Measurements from ENCODE around the gene SERPINB6.
"Not testable (repeated sequence)": the region's sequence is repeated elsewhere in the genome, so short reads cannot be mapped to it uniquely, and the experiment has no call there.

SERPINB6 gene

DNA sequence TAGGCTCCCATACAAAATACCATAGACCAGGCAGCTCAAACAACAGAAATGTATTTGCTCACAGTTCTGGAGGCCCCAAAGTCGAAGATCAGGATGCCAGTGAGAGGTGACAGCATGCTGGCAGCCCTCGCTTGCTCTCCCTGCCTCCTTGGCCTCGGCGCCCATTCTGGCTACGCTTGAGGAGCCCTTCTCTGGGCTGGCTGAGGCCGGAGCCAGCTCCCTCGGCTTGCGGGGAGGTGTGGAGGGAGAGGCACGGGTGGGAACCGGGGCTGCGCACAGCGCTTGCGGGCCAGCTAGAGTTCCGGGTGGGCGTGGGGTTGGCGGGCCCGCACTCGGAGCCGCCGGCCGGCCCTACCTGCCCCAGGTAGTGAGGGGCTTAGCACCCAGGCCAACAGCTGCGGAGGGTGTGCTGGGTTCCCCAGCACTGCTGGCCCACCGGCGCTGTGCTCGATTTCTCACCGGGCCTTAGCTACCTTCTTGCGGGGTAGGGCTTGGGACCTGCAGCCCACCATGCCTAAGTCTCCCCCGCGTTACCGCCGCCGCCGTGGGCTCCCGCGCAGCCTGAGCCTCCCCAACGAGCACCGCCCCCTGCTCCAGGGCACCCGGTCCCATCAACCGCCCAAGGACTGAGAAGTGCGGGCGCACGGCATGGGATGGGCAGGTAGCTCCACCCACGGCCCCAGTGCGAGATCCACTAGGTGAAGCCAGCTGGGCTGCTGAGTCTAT is 35.6 kb downstream of the SERPINB6 start:
- no peak for FAIRE-seq

GRCh38 chr6:2934057-2934456 is 37.3 kb downstream of the SERPINB6 start:
- FAIRE-seq, result no peak

- not testable (repeated sequence) for FAIRE-seq
Measured at GRCh38 chr6:2932911-2933310, 38.5 kb downstream of the SERPINB6 start.

- FAIRE-seq, result no peak
Measured at GRCh38 chr6:2931970-2932748, 39.2 kb downstream of the SERPINB6 start.

GRCh38 chr6:2931055-2931454 is 40.3 kb downstream of the SERPINB6 start:
- FAIRE-seq, result no peak

DNA sequence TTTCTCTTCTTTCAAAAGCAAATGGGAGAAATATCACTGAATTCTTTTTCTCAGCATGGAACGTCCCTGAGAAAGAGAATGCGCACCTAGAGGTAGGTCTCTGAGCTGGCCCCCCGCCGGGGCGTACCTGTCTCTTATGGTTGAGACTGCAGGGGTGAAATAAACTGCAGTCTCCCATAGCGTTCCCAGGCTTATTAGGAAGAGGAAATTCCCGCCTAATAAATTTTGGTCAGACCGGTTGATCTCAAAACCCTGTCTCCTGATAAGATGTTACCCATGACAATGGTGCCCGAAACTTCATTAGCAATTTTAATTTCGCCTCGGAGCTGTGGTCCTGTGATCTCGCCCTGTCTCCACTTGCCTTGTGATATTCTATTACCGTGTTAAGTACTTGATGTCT is 43.4 kb downstream of the SERPINB6 start:
- FAIRE-seq, result not testable (repeated sequence)

- FAIRE-seq, result not testable (repeated sequence)
Measured at GRCh38 chr6:2925842-2926747, 45.3 kb downstream of the SERPINB6 start.

- no peak for FAIRE-seq
Measured at GRCh38 chr6:2921520-2922115, 49.7 kb downstream of the SERPINB6 start.

DNA sequence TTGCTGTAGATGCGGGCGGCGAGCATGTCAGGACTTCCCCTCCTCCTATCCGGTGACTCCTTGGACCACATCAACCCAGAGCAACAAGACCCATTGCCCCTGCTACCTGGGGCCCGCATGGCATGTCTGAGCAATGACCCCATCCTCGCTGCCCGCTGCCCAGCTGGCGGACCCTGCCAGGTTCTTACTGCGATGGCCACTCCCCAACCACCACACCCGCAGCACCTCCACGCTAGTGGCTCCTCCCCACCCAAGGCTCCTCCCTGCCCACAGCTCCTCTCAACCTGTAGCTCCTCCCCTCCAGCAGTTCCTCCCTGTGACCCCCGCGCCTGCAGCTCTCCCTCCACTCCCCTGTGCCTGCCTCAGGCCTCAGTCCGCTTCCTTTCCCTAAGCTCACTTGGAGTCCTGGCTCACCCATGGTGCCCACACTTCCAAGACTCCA is 50.7 kb downstream of the SERPINB6 start:
- no peak for FAIRE-seq

- no peak for FAIRE-seq
Measured at GRCh38 chr6:2919886-2920285, 51.5 kb downstream of the SERPINB6 start.

DNA sequence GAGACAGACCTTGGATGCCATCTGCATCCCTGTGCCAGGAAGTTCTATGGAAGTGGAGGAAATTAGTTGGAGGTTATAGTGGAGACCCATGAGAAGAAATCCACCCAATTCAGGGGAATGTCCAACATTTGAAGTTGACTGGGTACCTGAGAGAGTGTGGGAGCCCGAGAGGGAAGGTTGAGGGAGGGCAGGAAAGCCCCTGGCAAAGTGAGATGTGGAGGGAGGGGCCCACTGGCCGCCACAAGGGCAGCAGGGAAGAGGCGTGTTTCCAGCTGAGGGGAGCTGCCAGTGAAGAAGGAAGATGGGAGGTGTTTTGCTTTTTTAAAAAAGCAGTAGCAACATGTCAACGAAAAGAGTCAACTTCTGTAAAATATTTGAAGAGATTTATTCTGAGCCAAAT is 52.0 kb downstream of the SERPINB6 start:
- no peak for FAIRE-seq

DNA sequence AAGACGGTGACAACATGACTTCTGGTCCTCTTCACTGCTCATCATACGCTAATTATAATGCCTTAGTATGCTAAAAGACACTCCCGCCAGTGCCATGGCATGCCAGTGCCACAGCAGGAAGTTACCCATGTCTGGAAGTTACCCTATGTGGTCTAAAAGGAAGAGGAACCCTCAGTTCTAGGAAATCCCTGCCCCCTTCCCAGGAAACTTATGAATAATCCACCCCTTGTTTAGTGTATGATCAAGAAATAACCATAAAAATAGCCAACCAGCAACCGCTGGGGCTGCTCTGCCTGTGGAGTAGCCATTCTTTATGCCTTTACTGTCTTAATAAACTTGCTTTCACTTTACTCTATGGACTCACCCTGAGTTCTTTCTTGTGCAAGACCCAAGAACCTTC is 52.4 kb downstream of the SERPINB6 start:
- FAIRE-seq, result no peak

- no peak for FAIRE-seq
Measured at GRCh38 chr6:2917801-2918445, 53.4 kb downstream of the SERPINB6 start.

GRCh38 chr6:2917065-2917464 is 54.3 kb downstream of the SERPINB6 start:
- FAIRE-seq, result no peak

DNA sequence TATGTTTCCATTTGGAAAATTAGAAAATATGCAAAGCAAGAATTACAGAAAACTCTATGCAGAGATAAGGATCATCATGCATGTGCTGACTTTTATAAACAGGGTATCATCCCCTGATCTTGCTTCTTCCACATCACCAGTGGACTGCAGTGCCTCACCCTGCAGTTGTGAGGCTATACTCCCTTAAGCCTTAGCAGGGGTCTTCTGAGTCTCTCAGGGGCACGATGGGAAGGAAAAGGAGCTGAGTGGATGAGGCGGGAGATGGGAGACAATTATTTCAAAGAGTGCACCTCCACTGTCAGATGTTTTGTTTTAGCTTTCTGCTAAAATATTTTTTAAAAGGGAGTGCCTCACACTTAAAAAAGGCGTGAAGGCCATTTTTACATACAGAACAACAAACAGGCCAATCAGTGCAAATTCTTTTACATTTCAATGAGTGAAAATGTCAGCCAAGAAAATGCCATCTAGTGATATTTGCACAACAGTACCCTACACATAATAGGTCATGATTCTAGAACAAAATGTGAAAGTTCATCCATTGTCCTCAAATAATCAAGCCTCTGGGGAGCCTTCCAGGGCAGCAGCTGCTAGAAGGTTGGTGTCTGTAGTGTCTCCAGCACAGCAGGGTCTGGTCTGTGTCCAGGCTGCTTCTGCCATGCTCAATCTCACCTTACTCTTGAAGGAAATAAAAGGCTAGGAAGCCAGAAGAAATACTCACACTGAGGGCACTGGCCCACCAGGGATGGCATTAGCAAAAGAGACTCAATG is 55.0 kb downstream of the SERPINB6 start:
- no peak for FAIRE-seq

GRCh38 chr6:2915150-2915549 is 56.2 kb downstream of the SERPINB6 start:
- FAIRE-seq, result no peak

GRCh38 chr6:2914318-2914660 is 57.1 kb downstream of the SERPINB6 start:
- FAIRE-seq, result no peak

DNA sequence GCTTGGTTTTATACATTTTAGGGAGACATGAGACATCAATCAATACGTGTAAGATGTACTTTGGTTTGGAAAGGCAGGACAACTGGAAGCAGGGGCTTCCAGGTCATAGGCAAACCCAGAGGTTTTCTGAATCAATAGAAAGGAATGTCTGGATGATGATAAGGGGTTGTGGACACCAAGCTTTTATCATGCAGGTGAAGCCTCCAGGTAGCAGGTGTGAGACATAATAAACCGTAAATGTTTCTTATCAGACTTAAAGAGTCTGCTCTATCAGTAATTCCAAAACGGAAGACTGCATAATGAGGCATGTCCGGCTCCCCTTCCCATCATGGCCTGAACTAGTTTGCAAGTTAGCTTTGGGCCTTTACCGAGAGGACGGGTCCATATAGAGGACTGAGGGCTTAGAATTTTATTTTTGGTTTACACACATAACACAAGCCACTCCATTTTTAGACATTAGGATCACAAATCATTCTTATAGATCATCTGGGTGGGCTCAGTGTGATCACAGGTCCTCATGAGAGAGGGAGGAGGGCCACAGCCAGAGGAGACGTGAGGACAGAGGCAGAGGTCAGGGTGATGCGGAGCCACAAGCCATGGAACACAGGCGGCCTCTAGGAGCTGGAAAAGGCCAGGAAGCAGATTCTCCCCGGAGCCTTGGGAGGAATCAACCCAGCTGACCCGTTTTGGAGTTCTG is 57.6 kb downstream of the SERPINB6 start:
- FAIRE-seq, result no peak

GRCh38 chr6:2911171-2911570 is 60.2 kb downstream of the SERPINB6 start:
- no peak for FAIRE-seq

GRCh38 chr6:2909718-2910117 is 61.6 kb downstream of the SERPINB6 start:
- FAIRE-seq, result no peak
